Measurements from ENCODE around the gene CGRRF1.

The CGRRF1 gene

DNA sequence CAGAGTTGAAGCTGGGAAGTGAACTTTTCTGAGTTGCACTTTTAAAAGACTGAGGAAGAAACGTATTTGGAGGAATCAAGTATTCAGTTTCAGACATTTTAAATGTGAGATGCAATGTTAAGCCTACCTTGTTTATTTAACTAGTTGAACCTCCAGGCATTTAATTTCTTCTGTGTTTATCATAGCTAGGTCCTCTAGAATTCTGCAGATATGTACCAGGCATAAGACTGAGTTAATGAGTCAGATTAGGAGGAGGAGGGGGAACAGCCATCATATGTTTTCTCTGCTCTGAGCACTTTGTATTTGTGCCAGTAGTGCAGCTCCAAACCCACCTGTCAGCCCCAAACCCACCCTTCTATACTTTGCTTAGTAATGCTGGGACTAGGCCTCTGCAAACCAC is 40.8 kb downstream of the CGRRF1 start:
- no peak for DNase-seq

DNA sequence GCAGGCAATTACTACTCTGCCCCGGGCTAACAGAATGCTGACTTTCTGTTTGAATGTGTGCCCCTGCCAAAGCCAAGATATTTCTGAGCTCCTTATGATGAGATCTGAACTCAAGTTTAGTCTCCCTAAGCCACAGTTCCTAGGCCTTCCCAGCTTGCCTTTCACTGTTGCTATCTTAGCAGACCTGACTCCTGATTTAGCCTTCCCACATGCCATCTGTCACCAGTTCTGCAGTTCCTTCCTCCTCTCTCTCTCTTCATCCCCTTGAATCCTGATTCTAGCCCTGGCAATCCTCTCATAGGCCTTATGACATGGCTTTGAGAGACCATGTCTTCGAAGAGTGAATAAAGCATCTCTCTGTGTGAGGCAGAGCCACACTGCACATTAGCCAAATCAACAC is 44.7 kb downstream of the CGRRF1 start:
- no peak for DNase-seq

DNA sequence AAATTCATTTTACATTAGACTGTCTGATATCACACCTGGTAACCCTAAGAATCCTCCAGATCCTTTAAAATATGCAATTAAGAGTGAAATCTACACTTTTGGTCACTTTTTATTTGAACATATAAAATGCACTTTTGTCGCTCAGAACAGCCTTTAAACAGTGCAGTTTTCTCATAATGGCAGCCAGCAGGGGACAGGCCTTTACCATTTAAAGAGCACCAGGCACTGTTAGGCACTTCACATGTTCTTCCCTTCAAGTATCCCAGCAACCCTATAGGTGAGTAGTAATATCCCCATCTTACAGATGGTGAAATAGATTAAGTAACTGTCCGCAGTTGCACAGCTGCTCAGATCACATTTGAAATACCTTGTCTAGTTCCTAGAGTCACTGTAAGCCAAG is 45.9 kb downstream of the CGRRF1 start:
- DNase-seq = no peak

DNA sequence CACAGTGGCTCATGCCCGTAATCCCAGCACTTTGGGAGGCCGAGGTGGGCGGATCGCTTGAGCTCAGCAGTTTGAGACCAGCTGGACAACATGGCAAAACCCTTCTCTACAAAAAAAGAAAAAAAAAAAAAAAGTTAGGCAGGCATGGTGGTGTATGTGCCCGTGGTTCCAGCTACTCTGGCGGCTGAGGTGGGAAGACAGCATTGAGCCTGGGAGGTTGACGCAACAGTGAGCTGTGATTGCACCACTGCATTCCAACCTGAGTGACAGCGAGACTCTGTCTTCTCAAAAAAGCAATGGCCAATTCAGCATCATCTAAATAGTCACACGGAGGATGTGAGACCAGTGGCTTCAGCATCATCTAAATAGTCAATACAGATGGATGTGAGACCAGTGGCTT is 46.8 kb downstream of the CGRRF1 start:
- DNase-seq = no peak

DNA sequence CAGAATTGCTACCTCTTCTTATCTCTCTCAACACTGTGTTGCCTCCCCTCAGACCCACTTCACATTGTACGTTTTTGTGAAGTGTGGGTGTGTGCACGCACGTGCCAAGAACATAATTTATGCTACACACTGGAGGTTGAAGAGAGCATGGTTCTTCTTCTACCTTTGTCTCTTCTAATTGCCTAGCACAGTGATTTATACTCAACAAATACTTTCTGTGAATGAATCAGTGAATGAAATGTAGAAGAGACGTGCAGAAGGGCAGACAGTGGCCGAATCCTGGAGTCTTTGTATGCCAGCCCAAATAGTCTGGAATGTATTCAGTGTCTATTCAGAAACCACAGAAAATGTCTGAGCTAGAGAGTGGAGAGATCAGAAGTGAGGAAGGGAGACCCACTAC is 52.6 kb downstream of the CGRRF1 start:
- DNase-seq = no peak

DNA sequence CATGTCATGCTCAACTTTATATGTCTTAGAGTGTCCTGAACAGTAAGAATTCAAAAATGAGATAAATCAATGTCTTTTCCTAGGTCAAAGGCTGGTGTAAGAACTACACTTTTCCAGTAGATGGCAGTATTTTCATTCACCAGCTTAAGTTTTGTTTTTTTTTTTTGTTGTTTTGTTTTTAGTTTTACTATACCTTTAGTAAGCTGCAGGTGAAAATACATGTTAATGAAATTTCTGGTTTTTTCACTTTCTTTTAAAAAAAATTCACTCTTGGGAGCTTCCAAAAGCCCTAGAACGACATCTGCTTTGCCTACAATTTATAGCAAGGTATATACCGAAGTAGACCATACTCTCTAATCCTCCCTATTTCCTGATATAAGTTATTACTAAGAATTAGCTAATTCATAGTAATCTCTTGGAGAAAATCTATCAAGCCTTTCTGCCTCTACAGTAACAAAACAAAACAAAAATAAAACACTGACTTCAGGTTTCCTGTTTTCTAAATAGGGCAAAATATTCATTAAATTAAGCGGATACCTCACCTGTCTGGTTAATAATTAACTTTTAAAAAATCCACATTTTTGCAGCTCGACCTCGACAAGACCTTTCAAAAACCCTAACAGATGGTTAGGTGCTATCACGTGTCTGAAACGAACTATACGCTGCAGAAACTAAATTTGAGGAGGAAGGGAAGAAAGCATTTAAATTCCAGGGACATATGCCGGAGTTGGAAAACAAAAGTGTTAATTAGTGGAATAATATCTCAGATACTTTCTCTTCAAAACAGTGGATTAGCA is 54.6 kb downstream of the CGRRF1 start:
- no peak for DNase-seq

DNA sequence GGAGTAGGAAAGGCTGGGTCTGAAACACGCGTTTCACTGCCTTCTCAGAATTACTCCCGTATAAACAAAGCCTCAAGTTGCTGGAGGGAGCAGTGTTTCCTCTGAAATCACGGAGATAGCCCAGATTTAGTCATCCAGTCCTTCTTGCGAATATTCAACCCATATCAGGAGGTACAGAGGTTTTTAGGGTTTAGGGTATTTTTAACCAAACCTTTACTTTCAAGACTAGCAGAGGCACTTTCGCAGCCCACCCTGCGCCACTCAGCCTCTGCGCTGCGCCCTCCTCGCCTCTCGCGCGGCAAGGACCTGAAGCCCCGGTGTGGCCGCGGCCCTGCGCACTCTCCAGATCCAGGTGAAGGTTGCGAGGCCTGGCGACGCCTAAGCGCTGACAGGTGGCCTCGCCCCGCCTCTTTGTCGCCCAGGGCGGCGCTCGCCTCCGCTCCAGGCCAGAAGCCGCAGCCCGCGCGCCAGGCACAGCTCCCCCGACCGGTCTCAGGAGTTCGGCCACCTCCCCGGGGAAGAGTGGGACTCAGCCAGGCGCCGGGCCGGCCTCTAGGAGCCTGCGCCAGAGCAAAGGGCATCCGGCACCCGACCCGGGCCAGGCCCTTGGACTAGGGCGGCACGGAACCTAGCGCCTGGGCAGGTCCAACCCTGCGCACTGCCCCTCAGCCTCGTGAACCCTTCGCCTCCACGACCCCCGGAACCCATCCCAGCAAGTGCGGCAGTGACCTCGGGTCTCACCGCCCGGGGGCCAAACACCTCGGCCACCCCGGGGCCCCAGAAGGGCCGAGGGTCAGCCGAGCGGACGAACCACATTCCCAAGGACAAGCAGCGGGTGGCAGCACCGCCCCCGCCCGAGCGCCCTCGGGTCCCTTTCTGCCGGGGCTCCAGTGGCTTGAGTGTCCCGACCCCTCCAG is 55.4 kb downstream of the CGRRF1 start:
- DNase-seq = peak; percentile 52 to 55

DNA sequence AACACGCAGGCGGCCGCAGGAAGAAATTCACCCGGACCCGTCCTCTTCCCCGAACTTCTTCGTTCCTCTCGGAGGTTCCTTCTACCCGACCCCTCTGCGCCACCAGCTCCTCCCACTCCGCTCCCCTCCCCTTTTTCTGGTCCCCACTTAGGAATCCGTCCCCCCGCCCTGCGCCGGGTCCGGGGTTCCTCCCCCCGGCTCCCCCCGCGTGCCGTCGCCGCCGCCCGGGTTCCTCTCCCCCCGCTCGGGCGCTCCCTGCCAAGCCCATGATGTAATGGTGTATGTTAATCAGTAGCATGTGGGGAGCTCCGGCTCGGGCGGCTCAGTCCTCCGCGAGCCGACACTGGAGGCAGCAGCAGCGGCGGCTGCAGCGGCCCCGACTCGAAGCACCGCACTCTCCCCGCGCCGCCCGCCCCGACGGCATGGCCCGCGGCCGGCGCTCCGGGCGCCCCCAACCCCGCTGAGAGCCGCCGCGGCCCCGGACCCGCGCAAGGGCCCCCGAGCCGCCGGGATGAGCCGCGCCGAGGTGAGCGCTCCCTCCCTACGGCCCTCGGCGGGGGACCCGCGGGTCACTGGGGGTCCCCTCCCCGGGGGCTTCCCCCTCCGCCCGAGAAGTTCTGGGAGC is 56.2 kb downstream of the CGRRF1 start:
- DNase-seq = peak; percentile 70 to 86

DNA sequence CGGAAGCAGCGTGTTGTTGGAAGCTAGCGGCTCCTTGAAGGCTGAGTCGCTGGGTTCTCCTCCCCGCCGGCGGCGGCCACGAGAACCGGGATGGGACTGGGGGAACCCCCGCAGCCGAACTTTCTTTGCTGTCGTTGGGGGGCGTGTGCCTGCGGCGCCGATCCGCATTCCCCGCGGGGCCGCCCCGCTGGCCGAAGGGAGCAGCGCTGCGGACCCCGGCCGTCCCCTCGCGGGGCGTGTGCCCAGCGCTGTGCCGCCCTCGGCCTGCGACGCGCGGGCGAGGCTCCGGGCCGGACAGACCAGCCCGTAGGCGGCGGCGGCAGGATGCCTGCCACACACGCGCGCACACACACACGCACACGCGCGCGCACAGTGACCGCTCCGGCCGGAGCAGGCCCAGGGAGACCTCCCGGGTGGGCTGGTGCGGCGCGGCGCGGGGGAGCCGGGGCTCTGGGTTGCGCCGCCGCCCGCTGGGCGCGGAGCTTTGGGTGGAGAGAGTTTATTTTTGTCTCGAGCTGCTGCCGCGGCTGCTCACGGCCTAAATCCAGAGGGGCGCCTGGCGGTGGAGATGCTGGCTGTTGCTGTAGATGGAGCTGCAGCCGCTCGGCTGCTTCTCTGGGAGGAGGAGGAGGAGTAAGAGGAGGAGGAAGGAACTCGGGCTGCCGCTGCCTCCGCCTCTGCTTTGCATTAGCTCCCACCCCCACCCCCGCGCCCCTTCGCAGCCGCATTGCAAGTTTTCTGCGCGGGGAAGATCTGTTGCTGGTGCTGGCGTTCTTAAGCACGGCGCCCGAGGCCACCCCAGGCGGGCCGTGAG is 56.9 kb downstream of the CGRRF1 start, which contains the start of gene SAMD4A:
SAMD4A (plus strand) TSS at position 719 of the 814 bp plus-strand sequence. CDS start 789 bp downstream, outside the sequence.
- peak; percentile 49 to 74 for DNase-seq

DNA sequence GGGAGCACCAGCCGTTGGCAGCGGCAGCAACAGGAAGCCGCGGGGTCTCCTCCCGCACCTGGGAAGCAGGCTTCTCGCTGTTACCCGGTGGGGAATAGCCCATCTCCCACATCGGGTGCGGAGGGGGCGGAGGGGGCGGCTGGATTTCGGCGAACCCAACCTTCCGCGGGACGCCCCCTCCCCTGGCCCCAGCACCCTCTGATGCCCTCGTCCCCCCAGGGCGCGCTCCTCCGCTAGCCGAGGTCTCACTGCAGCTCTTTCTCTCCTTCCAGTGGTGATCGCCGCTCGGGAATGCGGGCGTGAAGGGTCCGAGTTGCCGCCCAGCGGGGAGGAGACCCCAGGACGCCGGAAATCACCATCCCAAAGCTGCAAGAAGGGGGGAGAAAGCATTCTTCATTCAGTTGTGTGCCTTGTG is 57.5 kb downstream of the CGRRF1 start:
- DNase-seq = no peak

DNA sequence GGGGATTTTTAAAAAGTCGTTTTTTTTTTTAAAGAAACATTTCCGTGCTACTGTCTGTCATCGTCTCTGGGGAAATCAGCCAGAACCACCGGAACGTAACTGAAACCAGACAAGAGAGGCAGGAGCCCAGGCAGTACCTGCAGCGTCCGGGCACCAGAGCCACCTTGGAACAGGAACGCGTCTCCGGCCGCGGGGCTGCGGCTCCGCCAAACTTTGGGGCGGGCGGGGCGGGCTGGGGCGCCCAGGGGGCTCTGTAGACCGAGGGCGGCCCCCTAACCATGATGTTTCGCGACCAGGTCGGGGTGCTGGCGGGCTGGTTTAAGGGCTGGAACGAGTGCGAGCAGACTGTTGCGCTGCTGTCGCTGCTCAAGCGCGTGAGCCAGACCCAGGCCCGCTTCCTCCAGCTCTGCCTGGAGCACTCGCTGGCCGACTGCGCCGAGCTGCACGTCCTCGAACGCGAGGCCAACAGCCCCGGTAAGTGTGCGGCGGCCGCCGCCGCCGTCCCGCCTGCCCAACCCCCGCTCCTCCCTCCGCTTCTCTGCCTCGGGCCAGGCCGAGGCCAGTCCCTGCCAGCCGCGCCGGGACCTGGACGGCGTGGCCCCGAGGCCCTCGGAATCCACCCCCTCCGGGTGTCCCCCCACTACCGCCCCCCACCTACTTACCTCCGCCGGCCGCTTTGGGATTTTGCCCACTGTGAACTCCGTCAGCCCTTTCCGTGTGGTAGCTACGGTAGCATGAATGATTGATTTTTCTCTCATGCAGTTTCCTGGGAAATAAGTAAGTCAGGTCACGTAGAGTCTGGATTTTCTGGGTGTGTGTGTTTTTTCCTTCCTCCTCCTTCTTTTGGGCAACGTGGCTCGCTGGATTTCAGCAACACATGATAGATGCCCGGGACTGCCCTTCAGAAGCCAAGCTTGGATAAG is 58.2 kb downstream of the CGRRF1 start:
- peak; percentile 27 to 40 for DNase-seq

DNA sequence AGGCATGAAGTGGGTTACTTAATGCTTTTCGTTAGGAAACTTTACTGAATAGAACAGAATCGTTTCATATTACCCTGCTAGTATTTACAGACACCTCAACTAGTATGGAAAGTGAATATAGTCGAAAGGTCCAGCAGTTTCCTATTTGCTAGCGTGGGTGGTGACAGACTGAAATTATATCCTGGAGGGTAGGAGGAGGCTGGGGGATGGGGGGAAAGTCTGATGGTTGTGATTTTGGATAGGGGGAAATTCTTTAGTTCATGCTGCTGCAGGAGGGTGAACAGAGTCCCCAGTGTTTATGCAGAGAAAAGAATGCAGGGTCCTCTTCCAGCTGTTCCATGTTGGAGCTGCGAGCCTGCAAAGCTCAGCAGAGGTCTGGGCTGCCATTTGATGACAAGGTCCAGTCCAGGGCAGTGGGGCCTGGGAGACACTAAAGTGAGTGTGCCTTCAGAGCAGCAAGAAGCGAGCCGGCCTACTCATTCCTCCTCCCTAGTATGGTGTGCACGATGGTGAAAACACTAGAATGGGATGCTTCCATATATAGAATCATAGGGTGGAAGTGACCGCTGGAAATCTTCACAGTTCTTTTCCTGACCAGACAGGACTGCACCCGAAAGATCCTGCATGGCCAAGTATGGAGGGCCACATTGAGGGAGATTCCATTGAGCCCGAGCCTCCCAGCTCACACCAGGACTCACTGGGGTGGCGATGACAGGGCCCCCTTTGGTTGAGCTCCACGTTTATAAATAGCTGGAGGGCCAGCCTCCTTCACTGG is 59.3 kb downstream of the CGRRF1 start:
- no peak for DNase-seq

DNA sequence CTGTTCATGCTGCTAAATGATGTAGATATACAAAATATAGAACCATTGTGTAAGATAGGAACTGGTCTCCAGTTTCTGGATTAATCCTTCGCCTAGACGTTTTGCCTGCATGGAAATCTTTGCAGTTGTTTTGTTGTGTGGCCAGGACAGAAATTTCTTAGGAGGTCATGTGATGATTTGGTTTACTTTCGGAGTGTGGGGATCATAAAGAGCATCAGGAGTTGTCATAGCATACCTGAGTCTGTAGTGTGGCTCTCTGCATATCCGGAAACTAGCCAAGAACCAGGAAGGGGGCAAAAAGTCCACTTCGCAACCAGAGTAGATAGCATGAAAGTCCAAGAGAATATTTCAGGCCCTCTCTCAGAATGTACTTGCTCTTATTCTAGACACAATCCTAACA is 60.3 kb downstream of the CGRRF1 start:
- DNase-seq = no peak

DNA sequence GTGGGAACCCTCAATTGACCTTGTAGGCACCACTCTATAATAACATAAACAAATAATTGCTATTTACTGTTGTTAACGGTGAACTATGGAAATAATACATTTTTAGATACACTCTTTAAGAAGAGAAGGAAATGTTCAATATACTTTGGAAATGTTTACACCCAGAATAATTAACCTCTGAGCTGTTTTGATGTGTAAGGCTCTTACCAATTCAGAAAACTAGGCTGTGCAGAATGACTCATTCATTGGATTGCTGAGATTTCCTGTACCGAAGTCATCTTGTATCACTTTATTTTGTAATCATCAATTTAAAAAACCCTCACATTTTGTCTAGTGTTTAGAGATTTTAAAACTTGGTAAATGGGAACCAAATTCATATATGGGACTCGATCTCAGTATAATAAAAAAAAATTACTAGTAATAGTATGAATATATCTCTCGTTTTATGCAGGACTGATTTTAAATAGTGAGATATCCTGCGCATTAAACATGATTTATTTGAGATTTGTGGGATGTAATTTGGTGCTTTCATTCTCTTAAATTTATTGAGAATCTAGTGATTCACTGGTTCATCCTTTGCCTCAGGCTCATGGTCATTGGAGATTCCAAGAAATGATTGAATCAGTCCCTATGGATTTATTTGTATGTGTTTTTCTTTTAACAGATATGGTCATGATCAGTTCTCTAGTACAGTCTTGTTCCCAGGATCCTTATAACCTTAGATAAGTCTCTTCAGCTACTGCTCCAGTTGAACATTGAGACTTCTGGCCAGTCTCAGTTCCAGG is 61.1 kb downstream of the CGRRF1 start:
- DNase-seq = no peak

DNA sequence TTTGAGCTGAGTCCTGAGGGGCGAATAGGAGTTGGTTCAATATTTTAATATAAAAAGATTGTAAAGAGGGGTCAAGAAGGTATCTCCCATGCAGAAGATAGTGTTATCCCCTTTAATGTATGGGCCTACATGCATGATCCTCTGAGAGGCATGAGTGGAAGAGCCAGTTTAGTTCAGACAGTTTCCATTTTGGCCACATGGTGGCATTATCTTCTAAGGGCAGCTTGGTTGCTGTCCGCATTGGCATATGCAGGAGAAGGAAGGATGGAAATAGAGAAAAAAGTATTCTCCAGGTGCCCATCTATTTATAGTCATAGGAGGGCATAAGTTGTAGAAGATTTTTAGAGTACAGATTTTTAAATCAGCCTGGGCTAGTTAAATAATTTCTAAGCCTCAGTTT is 62.6 kb downstream of the CGRRF1 start:
- DNase-seq = no peak

DNA sequence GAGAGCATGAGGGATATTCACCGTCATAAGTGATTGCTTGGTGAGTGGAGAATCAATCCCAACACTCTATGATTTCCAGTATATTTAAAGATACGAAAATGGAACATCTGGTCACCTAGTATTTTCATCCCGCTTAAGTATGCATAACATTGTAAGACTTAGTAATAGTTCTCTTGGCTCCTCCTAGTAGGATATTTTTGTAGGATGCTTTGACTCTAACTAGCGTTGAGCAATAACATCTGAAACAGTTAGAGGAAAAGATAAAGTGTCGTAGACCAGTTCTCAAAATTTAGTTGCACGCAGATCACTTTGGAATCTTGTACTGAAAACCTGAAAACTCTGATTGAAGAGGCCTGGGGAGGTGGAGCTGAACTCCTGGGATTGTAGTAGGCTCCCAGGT is 64.8 kb downstream of the CGRRF1 start:
- DNase-seq = no peak

DNA sequence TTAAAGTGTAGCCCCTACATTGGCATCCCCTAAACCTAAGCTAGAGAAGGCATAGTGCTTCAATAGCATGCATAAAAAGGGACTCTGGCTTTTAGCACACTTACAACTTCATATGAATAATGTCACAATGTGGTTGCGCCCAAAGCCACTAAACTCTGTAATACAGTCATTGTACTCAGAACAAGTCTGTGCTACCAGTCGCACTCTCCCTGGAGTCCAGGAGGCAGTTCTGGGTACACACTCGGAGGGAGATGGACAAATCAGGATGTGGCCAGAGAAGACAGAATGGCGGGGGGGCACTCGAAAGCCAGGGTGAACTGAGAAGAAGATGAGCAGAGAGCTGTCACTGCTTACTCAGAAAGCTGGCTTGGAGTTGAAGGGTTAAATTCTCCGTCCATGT is 67.8 kb downstream of the CGRRF1 start:
- no peak for DNase-seq

DNA sequence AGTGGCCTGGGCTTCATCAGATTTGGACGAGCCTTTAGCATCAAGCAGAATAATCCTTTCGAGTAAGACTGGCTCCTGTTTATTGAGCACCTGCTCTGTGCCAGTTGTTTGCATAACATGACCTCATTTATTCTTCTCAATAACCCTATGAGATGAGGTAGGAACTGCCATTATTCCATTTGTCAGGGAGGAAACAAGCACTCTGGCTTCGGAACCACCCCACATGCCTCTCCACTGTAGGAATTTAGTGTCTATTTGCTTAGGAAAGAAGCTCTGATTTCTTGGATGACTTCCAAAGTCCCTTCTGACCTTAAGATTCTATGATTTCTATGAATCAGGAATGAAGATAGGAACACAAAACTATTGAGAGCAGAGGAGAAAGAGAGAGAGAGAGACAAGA is 68.3 kb downstream of the CGRRF1 start:
- no peak for DNase-seq

DNA sequence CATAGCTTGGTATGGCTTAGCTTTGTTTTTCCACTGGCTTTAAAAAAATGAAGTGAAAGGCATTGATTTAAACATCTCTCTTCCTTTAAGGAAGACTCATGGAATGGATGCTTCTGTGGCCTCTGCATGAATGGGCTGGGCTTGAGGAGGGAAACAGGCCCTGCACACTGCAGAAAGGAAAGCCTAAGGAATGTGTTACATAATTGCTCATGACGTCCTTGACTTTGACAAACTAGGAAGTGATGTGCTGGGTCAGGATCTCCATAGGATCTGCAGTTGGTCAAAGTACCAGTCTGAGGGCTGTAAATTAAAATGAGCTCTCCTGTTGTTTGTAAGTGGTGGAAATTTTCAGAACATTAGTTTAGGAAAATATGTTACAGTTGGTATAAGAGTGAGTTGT is 69.9 kb downstream of the CGRRF1 start:
- DNase-seq = no peak

DNA sequence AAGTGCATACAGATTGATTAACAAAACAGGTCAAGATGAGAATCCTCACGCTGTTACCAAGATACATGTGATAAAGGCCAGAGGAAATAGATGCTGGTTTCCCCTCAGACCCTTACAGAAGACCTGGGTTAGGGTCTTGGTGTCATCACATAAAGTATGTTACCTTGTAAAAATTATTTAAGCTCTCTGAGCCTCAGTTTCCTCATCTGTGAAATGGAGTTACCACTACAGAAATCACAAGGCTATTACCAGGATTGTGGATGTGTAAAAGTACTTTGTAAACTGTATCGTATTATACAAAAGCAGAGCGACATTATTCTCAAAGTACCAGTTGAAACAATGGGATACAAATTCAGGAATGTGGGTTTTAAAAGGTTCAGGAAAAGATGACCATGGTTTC is 71.2 kb downstream of the CGRRF1 start:
- no peak for DNase-seq

Data from stimulated activated CD4-positive, alpha-beta T cell treated with anti-CD3 and anti-CD28 coated beads, Interleukin-4, amount 100 ng/mL, for 4 hours (primary cell).